ENCODE measurements around the gene NPAS2. TPM values are rescaled to one million over a fixed set of nuclear protein-coding genes. Genes with fewer than 3 reads are reported as not detected.
A peak's percentile ranks its signal among the peaks of the same experiment; 100 is the strongest.

The NPAS2 gene, protein sequence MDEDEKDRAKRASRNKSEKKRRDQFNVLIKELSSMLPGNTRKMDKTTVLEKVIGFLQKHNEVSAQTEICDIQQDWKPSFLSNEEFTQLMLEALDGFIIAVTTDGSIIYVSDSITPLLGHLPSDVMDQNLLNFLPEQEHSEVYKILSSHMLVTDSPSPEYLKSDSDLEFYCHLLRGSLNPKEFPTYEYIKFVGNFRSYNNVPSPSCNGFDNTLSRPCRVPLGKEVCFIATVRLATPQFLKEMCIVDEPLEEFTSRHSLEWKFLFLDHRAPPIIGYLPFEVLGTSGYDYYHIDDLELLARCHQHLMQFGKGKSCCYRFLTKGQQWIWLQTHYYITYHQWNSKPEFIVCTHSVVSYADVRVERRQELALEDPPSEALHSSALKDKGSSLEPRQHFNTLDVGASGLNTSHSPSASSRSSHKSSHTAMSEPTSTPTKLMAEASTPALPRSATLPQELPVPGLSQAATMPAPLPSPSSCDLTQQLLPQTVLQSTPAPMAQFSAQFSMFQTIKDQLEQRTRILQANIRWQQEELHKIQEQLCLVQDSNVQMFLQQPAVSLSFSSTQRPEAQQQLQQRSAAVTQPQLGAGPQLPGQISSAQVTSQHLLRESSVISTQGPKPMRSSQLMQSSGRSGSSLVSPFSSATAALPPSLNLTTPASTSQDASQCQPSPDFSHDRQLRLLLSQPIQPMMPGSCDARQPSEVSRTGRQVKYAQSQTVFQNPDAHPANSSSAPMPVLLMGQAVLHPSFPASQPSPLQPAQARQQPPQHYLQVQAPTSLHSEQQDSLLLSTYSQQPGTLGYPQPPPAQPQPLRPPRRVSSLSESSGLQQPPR
- total RNA-seq: 10 to 100 TPM; 59.5 to 59.6 TPM
- long read RNA-seq, partial matches to known transcripts: 23 of 33 reads
- long read RNA-seq, other reads (novel, unspliced or antisense): 10 of 33 reads

DNA sequence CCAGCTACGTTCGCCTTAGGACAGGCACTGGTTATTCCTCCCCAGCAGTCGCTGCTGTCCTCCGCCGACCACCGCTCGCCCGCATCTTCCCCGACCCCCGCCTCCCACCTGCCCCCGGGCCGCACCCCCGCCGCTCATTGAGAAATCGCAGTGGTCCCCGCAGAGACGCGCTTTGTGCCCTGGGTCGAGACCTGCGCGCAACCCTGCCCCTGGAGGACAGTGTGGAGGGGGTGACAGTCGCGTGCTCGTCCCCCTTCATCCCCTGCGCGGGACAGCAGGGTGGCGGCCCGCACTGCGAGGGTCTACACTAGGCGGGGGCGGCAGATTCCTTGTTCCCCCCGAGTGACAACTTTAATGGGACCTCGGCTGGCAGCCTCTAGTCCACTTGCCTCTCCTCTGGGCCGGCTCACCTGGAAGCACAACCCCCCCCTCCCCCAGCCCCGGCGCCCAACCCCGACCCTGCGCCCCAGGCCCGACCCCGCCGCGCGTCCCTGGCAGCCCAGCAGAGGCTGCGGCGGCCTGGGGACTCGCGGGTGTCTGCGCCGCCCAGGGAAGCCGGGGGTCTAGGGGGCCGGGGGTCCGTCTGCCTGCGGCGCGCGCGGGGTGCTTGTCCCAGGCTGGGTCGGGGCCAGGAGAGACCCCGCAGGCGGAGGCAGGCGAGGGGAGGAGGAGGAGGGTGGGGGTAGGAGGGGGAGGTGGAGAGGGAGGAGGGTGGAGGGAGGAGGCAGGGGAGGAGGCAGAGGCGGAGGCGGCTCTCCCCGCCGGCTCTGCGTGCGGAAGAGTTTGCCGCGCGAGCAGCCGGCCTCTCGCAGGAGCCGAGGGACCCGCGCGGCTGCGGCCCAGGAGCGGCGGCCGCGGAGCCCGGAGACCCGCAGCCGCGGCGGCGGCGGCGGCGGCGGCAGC is at the start of gene NPAS2:
Gene NPAS2, plus strand, starts transcription at position 770 of the 903 bp plus-strand sequence. CDS start 84,616 bp downstream, outside the sequence.
- DNase-seq: peak; percentile 58 to 64
- intact Hi-C loops (cut with DNase I, micrococcal nuclease): no loop called here
- peak; percentile 66 for ATAC-seq

DNA sequence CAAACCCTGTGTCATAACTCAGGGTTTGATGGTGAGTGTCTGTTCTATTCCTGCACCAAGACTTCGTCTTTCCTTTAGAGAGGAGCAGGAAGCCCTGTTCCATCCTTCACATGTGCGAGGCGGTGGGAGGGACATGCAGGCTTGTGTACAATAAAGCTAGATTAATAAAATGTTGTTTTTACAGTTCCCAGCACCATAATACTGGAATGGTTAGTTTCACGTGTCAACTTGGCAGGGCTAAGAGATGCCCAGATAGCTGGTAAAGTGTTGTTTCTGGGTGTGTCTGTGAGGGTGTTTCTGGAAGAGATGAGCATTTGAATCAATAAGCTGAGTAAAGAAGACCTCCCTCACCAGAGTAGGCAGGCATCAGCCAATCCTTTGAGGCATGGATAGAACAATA is 48.8 kb upstream of the NPAS2 start:
- DNase-seq (no peak), ATAC-seq (no peak)
- intact Hi-C loops (cut with DNase I, micrococcal nuclease): no loop called here

DNA sequence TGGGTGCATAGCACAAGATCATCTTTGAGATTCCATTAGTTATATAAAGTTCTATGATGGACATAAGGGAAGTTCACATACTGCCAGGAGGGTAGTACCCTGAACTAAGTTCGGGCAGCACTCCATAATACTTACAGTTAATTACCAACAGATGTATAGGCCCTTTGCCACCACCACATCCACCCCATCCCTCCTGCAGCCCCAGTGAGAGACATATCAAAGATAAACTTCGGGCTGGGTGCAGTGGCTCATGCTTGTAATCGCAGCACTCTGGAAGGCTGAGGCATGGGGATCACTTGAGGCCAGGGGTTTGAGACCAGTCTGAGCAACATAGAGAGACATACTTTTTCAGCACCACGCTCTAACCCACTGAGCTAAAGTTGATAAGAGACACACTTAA is 46.4 kb upstream of the NPAS2 start:
- ATAC-seq (no peak), DNase-seq (no peak)
- intact Hi-C loops (cut with DNase I, micrococcal nuclease): no loop called here

DNA sequence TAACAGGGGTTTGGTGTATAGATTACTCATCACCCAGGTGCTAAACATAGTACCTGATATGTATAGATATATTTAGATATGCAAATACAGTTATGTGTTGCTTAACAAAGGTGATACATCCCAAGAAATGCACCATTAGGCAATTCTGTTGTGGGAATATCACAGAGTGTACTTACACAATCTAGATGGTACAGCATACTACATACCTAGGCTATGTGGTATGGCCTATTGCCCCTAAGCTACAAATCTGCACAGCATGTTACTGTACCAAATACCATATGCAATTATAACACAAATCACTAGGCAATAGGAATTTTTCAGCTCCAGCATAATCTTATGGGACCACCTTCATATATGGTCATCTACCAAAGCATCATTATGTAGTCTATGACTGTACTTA is 43.5 kb upstream of the NPAS2 start:
- DNase-seq (no peak), ATAC-seq (no peak)
- intact Hi-C loops (cut with DNase I, micrococcal nuclease): no loop called here

DNA sequence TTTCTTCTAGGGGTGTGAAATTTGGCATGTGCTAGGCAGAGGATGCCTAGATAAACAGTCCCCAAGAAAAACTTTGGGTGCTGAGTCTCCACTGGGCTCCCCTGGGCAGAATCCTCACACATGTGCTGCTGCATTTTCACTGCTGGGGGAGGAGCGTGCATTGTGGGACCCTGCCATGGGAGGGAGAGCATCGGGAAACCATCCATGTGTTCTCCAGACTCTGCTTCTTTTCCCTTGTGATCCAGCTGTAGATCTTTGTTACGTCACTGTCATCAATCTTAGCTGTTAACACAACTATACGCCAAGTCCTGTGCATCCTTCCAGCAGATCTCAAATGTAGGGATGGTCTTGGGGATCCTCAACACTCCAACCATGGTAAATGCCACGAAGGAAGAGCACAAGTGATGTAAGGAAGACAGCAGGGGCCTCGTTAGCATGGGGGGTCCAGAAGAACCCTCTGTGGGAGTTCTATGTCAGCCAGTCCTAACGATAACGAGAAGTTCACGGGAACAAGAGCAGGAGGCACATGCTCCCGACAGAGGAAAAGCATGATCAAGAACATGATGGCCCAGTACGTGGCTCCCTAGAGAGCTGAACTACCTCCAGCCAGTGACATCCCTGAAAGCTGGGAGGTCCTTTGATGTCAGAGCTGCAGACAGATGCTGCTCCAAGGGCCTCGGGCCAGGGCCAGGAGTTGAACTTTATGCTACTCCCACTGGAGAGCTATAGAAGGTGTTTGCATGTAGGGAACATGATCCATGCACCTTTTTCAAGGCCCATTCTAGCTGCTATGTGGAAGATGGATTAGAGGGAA is 41.1 kb upstream of the NPAS2 start:
- DNase-seq: no peak
- ATAC-seq: no peak
- intact Hi-C loops (cut with DNase I, micrococcal nuclease): no loop called here

DNA sequence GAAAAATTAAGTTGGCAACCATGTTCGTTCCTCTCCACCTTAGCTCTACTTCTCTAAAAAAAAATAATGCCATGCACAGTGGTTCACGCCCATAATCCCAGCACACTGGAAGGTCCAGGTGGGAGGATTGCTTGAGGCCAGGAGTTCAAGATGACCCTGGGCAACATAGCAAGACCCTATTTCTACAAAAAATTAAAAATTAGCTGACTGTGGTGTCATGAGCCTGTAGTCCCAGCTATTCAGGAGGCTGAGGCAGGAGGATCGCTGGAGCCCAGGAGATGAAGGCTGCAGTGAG is 40.1 kb upstream of the NPAS2 start:
- no peak for ATAC-seq
- no peak for DNase-seq
- intact Hi-C loops (cut with DNase I, micrococcal nuclease): no loop called here

DNA sequence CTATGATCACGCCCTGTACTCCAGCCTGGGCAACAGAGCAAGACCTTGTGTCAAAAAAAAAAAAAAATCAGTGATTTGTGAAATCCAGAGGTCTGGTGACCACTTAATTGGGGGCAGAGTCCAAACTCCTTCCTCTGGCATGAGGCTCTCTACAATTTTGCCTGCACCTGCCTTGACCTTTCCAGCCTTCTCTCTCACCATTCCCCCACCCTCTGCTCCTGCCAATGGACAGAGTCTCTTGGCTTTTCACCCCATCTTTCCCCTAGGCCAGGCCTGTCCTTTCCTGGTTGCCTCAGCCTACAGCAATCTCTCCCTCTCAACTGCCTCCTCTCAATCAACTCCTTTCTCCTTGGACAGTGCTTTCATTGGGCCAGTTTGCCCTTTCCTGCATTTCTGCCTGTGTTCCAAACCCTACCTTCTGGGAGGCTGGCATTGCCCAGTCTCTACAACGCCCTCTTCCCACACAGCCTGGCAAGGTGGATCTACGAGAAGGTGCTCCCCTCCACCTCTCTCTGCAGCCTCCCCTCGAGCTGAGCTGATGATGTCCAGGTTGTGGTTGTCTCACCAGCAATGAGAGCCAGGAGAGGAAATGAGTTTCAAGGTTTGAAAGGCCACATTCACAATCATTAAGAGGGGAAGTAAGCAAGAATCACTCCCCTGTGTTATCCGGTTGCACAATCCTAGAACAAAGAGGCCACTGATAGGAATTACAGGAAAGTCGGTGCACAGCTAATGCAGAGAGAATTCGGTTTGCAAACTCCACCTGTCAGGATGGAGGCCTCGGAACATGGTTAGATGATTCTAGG is 39.5 kb upstream of the NPAS2 start:
- intact Hi-C loops (cut with DNase I, micrococcal nuclease): no loop called here
- peak; percentile 83 for ATAC-seq
- DNase-seq: peak in 1 of 2 donors; percentile 43

DNA sequence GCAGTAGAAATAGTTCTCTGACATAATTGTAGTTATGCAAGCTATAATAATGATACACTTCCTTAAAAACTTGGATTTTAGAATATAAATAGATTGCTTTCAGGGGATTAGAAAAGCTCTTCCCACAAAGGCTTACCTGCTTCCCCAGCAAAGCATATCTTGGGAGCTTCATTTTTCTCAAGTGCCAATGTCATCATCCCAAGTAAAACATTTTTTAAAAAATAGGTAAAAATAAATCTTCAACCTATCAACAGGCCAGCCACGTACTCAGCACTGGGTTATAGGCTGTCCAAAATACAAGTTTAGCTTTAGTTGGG is 39.0 kb upstream of the NPAS2 start:
- intact Hi-C loops (cut with DNase I, micrococcal nuclease): no loop called here
- ATAC-seq: no peak
- DNase-seq: no peak

DNA sequence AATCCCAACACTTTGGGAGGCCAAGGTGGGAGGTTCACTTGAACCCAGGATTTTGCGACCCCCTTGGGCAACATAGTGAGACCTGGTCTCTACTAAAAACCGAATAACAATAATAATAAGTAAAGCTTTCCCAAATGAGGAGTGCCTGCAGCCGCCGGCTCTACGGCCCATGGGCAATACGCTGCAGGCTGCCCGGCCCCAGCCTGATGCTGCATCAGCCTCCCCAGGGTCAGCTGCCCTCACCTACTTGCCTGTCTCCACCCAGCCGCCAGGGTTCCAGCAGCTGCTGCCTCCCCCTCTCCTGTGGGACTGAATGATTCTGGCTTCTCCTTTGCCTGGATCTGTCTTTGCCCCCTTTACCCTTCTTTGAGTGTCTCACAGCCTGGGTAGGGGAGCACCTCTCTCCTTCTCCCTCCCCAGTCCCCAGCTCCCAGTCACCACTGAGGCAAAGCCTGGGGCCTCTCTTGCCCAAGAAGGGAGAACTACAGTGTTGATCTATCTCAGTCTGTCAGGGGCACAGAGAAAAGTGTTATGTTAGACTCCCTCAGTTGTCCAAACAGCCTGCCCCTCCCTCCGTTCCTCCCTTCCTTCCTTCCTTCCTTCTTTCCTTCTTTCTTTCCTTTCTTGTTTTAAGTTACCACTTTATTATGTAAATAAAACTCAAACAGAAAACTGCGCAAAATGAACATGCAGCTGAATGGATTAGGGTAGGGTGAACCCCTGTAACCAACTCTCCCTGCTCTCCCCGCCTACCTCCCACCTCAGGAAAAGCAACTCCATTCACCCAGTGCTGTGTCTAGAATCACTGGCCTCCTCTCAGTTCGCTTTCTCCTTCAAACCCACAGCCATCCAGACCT is 38.2 kb upstream of the NPAS2 start:
- intact Hi-C loops (cut with DNase I, micrococcal nuclease): no loop called here

DNA sequence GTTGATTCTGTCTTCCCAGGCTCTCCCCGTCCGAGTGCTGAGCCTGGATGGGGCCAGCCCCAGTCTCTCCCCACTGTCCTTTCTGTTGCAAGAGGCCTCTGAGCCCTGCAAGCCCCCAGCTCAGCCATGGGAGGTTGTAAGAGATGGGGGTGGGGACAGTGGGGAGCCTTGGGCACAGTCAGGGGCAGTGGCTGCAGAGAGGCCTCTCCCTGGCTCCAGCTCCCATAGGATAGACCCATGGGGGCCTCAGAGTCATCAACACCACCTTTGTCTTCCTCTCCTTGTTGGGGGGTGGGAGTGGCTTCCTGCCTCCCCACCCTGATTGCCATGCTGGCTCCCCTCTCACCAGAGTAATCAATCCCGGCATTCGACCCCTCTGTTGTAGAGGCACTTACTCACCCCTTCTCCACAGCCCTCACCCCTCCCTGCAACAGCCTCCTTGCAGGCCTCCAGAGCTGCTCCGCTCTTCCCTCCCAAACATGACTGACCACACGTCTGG is 37.5 kb upstream of the NPAS2 start:
- no peak for ATAC-seq
- intact Hi-C loops (cut with DNase I, micrococcal nuclease): no loop called here
- no peak for DNase-seq

More for the DNA sequence above, 38.2 kb upstream of the NPAS2 start:
- ATAC-seq: no peak
- no peak for DNase-seq

DNA sequence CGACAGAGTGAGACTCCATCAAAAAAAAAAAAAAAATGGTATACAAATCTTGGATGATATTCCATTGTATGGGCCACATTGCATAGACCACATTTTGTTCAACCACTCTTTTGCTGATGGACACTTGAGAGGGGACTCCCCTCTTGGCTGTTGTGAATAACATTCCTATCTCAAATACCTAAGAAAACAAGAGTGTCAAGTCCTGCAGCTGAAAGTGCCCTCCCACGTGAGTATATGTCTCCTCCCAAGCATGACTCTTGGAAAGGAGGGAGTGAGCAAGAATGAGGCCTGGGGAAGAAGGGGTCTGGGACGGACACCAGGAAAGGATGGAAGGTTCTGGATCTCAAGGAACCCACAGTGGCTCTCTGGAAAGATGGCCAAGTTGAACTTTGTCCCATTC is 36.0 kb upstream of the NPAS2 start:
- no peak for ATAC-seq
- DNase-seq: no peak
- intact Hi-C loops (cut with DNase I, micrococcal nuclease): no loop called here

DNA sequence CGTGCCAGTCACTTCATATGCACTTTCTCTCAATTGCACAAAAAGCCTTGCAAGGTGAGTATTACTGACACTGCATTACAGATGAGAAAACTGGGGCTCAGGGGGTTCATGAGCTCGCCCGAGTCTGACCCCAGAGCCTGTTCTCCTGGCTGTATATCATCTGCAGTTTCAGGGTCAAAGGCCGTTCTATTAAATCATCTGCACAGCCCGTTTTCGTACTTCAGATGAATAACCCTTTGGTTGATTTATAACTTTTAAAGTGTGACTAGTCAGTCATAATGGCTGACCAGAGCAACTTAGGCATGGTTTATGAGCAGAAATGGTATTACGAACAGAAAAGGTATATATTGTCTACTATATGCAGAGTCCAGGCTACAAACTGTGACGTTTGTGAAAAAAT is 35.3 kb upstream of the NPAS2 start:
- intact Hi-C loops (cut with DNase I, micrococcal nuclease): no loop called here
- DNase-seq: no peak

DNA sequence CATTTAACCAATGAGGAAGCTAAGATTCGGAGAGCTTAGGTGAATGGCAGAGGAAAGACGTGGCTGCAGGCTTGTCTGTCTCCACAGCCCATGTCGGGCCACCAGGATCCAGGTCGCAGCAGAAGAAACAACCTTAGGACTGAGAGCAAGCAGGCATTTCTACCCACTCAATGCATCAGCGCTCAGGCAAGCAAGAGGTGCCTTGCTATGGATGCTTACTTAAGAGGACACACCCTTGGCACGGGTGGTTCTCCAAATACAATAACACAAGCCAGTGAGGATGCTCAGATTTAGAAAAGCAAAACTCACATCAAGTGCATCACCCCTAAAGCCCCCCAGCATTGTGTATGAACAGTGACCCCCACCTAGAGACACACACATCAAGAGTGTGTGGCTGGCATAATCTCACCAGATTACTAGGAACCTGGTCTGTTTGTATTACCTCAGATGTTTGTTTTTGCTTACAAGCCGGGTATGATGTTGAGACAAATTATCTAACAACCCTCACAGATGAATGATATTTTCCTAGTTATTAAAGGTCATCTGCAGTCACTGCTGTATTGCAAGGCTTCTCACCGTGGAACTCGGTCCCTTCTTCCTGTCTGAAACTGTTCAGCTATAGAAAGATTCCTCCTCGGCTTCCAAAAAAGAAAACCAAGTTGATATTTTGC is 34.2 kb upstream of the NPAS2 start:
- DNase-seq (peak in 1 of 2 donors; percentile 20), ATAC-seq (peak; percentile 24)
- intact Hi-C loops (cut with DNase I, micrococcal nuclease): no loop called here

More for the DNA sequence above, 35.3 kb upstream of the NPAS2 start:
- ATAC-seq: peak; percentile 21

DNA sequence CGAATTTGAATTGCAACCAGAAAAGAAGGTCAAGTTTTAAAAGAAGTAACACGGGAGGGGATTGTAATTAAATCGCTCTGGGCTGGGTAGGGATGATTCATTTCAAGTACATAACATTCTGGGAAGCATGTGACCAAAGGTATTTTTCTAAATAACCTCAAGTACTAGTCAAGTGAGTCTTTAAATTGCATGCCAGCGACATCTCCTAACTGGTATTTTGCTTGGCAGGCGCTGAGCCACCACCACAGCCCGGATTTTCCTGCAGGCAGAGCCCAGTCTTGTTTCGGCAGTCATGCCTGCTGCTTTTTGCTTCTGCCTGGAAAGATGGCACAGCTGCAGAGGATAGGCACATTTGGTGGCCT is 33.7 kb upstream of the NPAS2 start:
- intact Hi-C loops (cut with DNase I, micrococcal nuclease): no loop called here
- ATAC-seq (peak; percentile 54), DNase-seq (no peak)

DNA sequence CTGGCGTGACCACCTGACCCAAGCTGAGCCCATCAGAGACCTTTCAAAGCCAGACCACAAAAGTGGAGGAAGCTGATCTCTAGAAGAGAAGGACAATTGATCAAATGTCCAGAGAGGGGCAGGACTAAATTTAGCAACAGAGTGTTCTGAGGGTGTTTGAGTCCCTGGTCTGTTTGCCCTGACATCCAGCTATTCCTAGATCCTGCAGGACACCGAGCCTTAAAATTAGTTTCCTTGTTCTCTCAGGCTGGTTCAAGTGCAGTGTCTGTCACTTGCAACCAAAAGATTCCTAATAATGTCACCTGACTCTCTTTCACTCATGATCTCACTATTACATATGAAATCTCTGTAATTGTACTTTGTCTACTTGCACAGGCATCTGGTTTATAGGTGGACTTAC is 33.0 kb upstream of the NPAS2 start:
- no peak for DNase-seq
- no peak for ATAC-seq
- intact Hi-C loops (cut with DNase I, micrococcal nuclease): no loop called here

DNA sequence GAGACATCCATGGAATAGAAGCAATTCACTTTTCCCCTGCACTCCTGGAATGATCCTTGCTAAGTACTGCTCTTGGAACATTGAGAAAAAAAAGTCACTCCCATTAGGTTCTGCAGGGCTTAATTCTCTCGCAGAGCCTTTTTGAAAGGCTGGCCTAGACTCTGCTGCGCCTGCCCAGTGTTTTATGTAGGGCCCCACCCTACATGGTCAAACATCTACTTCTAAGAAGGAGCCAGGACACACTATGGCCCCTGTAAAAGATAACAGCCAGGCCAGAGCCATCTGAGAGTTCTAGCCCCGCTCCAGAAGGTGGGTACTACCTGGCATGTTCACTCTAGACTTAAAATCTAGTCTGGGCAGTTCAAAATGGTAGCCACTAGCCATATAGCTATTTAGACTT is 30.6 kb upstream of the NPAS2 start:
- peak in 1 of 2 donors; percentile 53 for DNase-seq
- intact Hi-C loops (cut with DNase I, micrococcal nuclease): no loop called here
- ATAC-seq: peak; percentile 89

Data from left colon (tissue), 2 donors.